OCI-LY3 (cell line): Measurements from ENCODE around the gene MBNL1.

Experiments used
- EZH2phosphoT487 ChIP-seq: fragments of 200-600 bp; shearing (Covaris generic); IDR thresholded peaks from 2 replicates; pipeline ENCODE4 v1.6.1; 2018; ENCODE audit warnings: antibody characterized with exemption, mixed run types, low read depth
- TF ChIP-seq, protein P1 (sequence below): fragments of 200-600, 300-600 bp; sonication (generic); IDR thresholded peaks from 2 replicates; pipeline ENCODE4 v1.5.1; 2014; ENCODE audit warnings: antibody characterized with exemption, low read length, low read depth

GRCh38 chr3:152256851-152257562 lies 11.7 kb upstream of the MBNL1 start:
- TF ChIP-seq, protein P1, sequence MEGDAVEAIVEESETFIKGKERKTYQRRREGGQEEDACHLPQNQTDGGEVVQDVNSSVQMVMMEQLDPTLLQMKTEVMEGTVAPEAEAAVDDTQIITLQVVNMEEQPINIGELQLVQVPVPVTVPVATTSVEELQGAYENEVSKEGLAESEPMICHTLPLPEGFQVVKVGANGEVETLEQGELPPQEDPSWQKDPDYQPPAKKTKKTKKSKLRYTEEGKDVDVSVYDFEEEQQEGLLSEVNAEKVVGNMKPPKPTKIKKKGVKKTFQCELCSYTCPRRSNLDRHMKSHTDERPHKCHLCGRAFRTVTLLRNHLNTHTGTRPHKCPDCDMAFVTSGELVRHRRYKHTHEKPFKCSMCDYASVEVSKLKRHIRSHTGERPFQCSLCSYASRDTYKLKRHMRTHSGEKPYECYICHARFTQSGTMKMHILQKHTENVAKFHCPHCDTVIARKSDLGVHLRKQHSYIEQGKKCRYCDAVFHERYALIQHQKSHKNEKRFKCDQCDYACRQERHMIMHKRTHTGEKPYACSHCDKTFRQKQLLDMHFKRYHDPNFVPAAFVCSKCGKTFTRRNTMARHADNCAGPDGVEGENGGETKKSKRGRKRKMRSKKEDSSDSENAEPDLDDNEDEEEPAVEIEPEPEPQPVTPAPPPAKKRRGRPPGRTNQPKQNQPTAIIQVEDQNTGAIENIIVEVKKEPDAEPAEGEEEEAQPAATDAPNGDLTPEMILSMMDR: no peak
- TF ChIP-seq EZH2phosphoT487: no peak
